H9 (cell line): Measurements from ENCODE around the gene WDR33. TPM values are rescaled to one million over a fixed set of nuclear protein-coding genes. Genes with fewer than 3 reads are reported as not detected.

Experiments used
- DNase-seq: peaks from one replicate; pipeline ENCODE4 v3.0.0-alpha.2; 2017
- H2AFZ ChIP-seq: one replicate; pipeline ENCODE4 v1.6.1; 2013; ENCODE audit warnings: mild to moderate bottlenecking, low read length, control low read depth, moderate library complexity
- H2AK5ac ChIP-seq: 2 replicates; pipeline ENCODE4 v1.6.1; 2013; ENCODE audit warnings: low read length, control low read depth, mixed read lengths; ENCODE audit not compliant: insufficient read length
- H2BK120ac ChIP-seq: one replicate; pipeline ENCODE4 v1.6.1; 2013; ENCODE audit warnings: low read depth, mild to moderate bottlenecking, low read length, control low read depth, inconsistent platforms; ENCODE audit not compliant: poor library complexity, severe bottlenecking
- H2BK12ac ChIP-seq: 2 replicates; pipeline ENCODE4 v1.6.1; 2013; ENCODE audit warnings: low read length, control low read depth, mixed read lengths, low read depth; ENCODE audit not compliant: insufficient read length
- H2BK15ac ChIP-seq: 2 replicates; pipeline ENCODE4 v1.6.1; 2013; ENCODE audit warnings: low read depth, low read length, control low read depth
- H2BK20ac ChIP-seq: one replicate; pipeline ENCODE4 v1.6.1; 2013; ENCODE audit warnings: low read depth, mild to moderate bottlenecking, low read length, control low read depth, inconsistent platforms; ENCODE audit not compliant: poor library complexity, severe bottlenecking
- H2BK5ac ChIP-seq: 2 replicates; pipeline ENCODE4 v1.6.1; 2013; ENCODE audit warnings: low read length, control low read depth, mixed read lengths; ENCODE audit not compliant: insufficient read length
- H3K14ac ChIP-seq: 2 replicates; pipeline ENCODE4 v1.6.1; 2013; ENCODE audit warnings: low read length, control low read depth; ENCODE audit not compliant: insufficient read depth
- H3K18ac ChIP-seq: 2 replicates; pipeline ENCODE4 v1.6.1; 2013; ENCODE audit warnings: low read depth, mild to moderate bottlenecking, mixed read lengths, low read length, control low read depth; ENCODE audit not compliant: insufficient read length
- H3K23ac ChIP-seq: 2 replicates; pipeline ENCODE4 v1.6.1; 2013; ENCODE audit warnings: low read length, control low read depth, mixed read lengths, low read depth; ENCODE audit not compliant: insufficient read length
- H3K23me2 ChIP-seq: 2 replicates; pipeline ENCODE4 v1.6.1; 2013; ENCODE audit warnings: low read depth, mild to moderate bottlenecking, mixed read lengths, low read length, control low read depth; ENCODE audit not compliant: insufficient read length, poor library complexity, severe bottlenecking
- H3K27ac ChIP-seq: 2 replicates; pipeline ENCODE4 v1.5.1; 2013; ENCODE audit warnings: low read length, control low read depth, mixed read lengths, low read depth; ENCODE audit not compliant: insufficient read length
- H3K27me3 ChIP-seq: 2 replicates; pipeline ENCODE4 v1.6.1; 2013; ENCODE audit warnings: low read length, control low read depth, inconsistent platforms; ENCODE audit not compliant: insufficient read depth
- H3K4ac ChIP-seq: 2 replicates; pipeline ENCODE4 v1.6.1; 2013; ENCODE audit warnings: low read depth, mild to moderate bottlenecking, control low read depth, inconsistent platforms, low read length, moderate library complexity
- H3K4me1 ChIP-seq: 2 replicates; pipeline ENCODE4 v1.6.1; 2013; ENCODE audit warnings: low read length, control low read depth, inconsistent platforms; ENCODE audit not compliant: insufficient read depth
- H3K4me2 ChIP-seq: 2 replicates; pipeline ENCODE4 v1.6.1; 2013; ENCODE audit warnings: low read length, control low read depth, mixed read lengths; ENCODE audit not compliant: insufficient read length, insufficient read depth
- H3K56ac ChIP-seq: 2 replicates; pipeline ENCODE4 v1.6.1; 2013; ENCODE audit warnings: low read depth, mild to moderate bottlenecking, mixed read lengths, low read length, control low read depth; ENCODE audit not compliant: insufficient read length
- H3K79me1 ChIP-seq: 2 replicates; pipeline ENCODE4 v1.6.1; 2013; ENCODE audit warnings: low read depth, mild to moderate bottlenecking, moderate library complexity, low read length, control low read depth, inconsistent platforms; ENCODE audit not compliant: insufficient read depth, poor library complexity, severe bottlenecking
- H3K79me2 ChIP-seq: 2 replicates; pipeline ENCODE4 v1.6.1; 2013; ENCODE audit warnings: low read length, control low read depth, inconsistent platforms; ENCODE audit not compliant: insufficient read depth
- H3K9ac ChIP-seq: 2 replicates; pipeline ENCODE4 v1.6.1; 2013; ENCODE audit warnings: low read length, control low read depth, mixed read lengths; ENCODE audit not compliant: insufficient read length; ENCODE audit errors: extremely low read depth
- H3K9me3 ChIP-seq: one replicate; pipeline ENCODE4 v1.6.1; 2013; ENCODE audit warnings: low read depth, low read length, inconsistent platforms; ENCODE audit not compliant: control insufficient read depth
- H3T11ph ChIP-seq: one replicate; pipeline ENCODE4 v1.6.1; 2013; ENCODE audit warnings: mild to moderate bottlenecking, low read length, control low read depth, inconsistent platforms
- H4K20me1 ChIP-seq: one replicate; pipeline ENCODE4 v1.6.1; 2013; ENCODE audit not compliant: control insufficient read depth, insufficient read length, insufficient read depth
- H4K5ac ChIP-seq: 2 replicates; pipeline ENCODE4 v1.6.1; 2013; ENCODE audit warnings: low read depth, mild to moderate bottlenecking, mixed read lengths, low read length, control low read depth; ENCODE audit not compliant: insufficient read length
- H4K8ac ChIP-seq: replicated peaks from 2 replicates; pipeline ENCODE4 v1.6.1; 2013; ENCODE audit warnings: low read length, control low read depth, mixed read lengths, low read depth; ENCODE audit not compliant: insufficient read length
- H4K91ac ChIP-seq: 2 replicates; pipeline ENCODE4 v1.6.1; 2013; ENCODE audit warnings: low read depth, mild to moderate bottlenecking, moderate library complexity, mixed read lengths, low read length, control low read depth; ENCODE audit not compliant: insufficient read length
- H3K27ac Mint-ChIP-seq, 3 experiments: 2 replicates in 2 of 3; 3 replicates in 1 of 3; pipeline ENCODE4 v1.8.0; 2020 to 2021; ENCODE audit warnings: mixed read lengths in 3 of 3, mild to moderate bottlenecking in 1 of 3, moderate library complexity in 1 of 3
- H3K27me3 Mint-ChIP-seq: 2 replicates; pipeline ENCODE4 v1.8.0; 2021; ENCODE audit warnings: low read depth, mild to moderate bottlenecking, moderate library complexity, mixed read lengths
- H3K36me3 Mint-ChIP-seq, 3 experiments: 2 replicates in 2 of 3; 3 replicates in 1 of 3; pipeline ENCODE4 v1.8.0; 2020 to 2021; ENCODE audit warnings: low read depth in 3 of 3, mixed read lengths in 3 of 3; ENCODE audit not compliant: insufficient read depth in 1 of 3
- H3K4me1 Mint-ChIP-seq, 2 experiments: 2 replicates each; pipeline ENCODE4 v1.8.0; 2020; ENCODE audit warnings: mixed read lengths in 2 of 2
- H3K4me3 Mint-ChIP-seq, 2 experiments: 2 replicates in 1 of 2; 3 replicates in 1 of 2; pipeline ENCODE4 v1.8.0; 2020 to 2021; ENCODE audit warnings: mild to moderate bottlenecking in 2 of 2, mixed read lengths in 2 of 2, moderate library complexity in 1 of 2
- H3K9me3 Mint-ChIP-seq, 2 experiments: 2 replicates in 1 of 2; 3 replicates in 1 of 2; pipeline ENCODE4 v1.8.0; 2020; ENCODE audit warnings: mild to moderate bottlenecking in 2 of 2, mixed read lengths in 2 of 2, moderate library complexity in 1 of 2
- WGBS: extraction: QIAGEN DNeasy Blood & Tissue Kit; methylation state at CpG from one replicate; pipeline ENCODE4 v1.1.7; 2013; ENCODE audit warnings: missing lambda C conversion rate, low lambda C conversion rate, mixed read lengths; ENCODE audit not compliant: insufficient read length; ENCODE audit errors: extremely low coverage; 5-methylcytosine and 5-hydroxymethylcytosine counted together
- total RNA-seq: library from RNA; stranded (reverse); gene quantifications from 2 replicates; pipeline ENCODE4 v1.2.1, GENCODE V29; 2021
- TF ChIP-seq, protein P1 (sequence below): fragments of 200-600 bp; sonication (generic); conservative IDR thresholded peaks from 3 replicates; pipeline ENCODE4 v1.8.0; 2021; ENCODE audit warnings: antibody characterized with exemption, mild to moderate bottlenecking

WDR33 gene
- total RNA-seq, 1 experiment from 2014 or later = 86.0 TPM

DNA sequence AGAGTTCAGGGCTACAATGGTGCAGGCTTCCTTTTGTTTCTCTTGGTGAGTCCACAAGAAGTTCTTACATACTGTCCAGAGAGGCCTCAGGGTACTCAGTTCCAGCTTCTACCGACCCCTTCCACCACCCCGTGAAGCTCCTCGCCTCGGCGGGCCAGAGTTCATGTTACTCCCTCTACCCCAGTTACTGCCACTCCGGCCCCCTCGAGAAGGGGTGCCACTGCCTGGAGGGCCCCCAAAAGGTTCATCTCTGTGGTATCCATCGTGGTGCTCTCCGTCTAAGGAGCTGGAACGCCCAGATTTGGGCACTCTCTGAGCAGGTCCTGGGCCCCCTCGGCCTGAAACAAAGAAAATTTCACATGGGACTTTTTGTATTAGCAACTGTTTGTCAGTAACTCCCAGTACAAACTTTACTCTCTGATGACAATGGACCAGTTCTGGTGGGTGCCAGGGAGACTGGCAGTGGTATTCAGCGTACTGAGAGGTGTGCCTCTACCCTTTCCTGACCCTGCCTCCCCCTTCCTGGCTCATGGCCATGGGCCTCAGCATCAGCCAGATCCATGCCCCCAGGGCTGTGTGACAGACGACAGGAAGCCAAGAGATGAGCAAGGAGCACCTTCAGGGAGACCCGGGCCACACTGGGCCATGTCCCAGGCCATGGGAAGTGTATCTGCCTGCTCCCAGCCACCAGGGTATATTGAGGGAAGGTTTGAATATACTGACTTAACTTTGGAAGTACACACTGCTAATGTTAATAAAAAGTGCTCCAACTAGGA, 104.6 kb downstream of the WDR33 start:
- Histone ChIP-seq H3K27me3 (no peaks in the 10 kb centered on the region), H2BK5ac (no peak overlapping the region), H3K23me2 (no peaks in the 10 kb centered on the region), H3K4ac (no peak overlapping the region), H3K27ac (no peak overlapping the region), H2BK20ac (no peak overlapping the region), H2BK15ac (no peak overlapping the region), H2AFZ (no peak overlapping the region), H2BK12ac (no peak overlapping the region), H4K8ac (no peak overlapping the region), H3T11ph (no peak overlapping the region), H4K20me1 (no peaks in the 10 kb centered on the region), H3K79me2 (peaks cover 3% of the 10 kb centered on the region; the same call in 1 of the 2 replicates), H3K18ac (no peak overlapping the region), H2BK120ac (no peak overlapping the region), H3K79me1 (no peaks in the 10 kb centered on the region), H3K9me3 (no peaks in the 10 kb centered on the region), H3K56ac (no peak overlapping the region), H4K5ac (no peak overlapping the region), H3K9ac (no peak overlapping the region), H3K14ac (no peak overlapping the region), H2AK5ac (no peak overlapping the region), H3K23ac (no peak overlapping the region), H4K91ac (no peak overlapping the region), H3K4me2 (no peak overlapping the region), H3K4me1 (no peaks in the 10 kb centered on the region; the same call in 1 of the 2 replicates)
- Mint-ChIP-seq H3K4me3 (no peak overlapping the region), H3K27me3 (no peaks in the 10 kb centered on the region), H3K9me3 (peaks cover 0 to 4% of the 10 kb centered on the region in 2 experiments; a peak in 1 of 5 replicates), H3K27ac (peak overlapping the region in 2 of 3 experiments; percentile 76 to 82; a peak in 2 of 7 replicates), H3K4me1 (peaks cover 8 to 14% of the 10 kb centered on the region in 2 experiments), H3K36me3 (peaks cover 22 to 75% (median 71%) of the 10 kb centered on the region in 3 experiments)
- TF ChIP-seq, protein P1, sequence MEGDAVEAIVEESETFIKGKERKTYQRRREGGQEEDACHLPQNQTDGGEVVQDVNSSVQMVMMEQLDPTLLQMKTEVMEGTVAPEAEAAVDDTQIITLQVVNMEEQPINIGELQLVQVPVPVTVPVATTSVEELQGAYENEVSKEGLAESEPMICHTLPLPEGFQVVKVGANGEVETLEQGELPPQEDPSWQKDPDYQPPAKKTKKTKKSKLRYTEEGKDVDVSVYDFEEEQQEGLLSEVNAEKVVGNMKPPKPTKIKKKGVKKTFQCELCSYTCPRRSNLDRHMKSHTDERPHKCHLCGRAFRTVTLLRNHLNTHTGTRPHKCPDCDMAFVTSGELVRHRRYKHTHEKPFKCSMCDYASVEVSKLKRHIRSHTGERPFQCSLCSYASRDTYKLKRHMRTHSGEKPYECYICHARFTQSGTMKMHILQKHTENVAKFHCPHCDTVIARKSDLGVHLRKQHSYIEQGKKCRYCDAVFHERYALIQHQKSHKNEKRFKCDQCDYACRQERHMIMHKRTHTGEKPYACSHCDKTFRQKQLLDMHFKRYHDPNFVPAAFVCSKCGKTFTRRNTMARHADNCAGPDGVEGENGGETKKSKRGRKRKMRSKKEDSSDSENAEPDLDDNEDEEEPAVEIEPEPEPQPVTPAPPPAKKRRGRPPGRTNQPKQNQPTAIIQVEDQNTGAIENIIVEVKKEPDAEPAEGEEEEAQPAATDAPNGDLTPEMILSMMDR = no peak
- DNase-seq = no peak
- no CpG with 5 or more reads among the region's 14 CpGs for WGBS
